ENCODE results near the gene MAN1A2.

DNA sequence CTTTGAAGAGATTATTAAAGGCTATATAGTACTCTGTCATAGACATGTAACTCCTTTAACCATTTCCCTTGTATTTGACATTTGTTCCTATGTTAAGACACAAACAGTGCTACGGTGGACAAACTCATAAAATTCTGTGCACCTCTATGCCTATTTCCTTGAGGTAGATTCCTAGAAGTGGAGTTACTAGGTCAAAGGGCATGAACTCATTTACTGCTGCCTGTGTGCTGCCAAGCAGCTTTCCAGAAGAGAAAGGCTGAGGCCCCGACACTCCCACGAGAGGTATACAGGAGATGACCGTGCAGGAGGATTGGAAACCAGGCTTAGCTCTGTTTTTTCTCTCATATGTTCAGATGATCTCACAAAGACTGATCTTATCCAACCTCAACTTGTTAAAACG is 204.2 kb downstream of the MAN1A2 start:
- TF ChIP-seq EZH2 (IDR thresholded peaks at IDR 0.05) (no peak), POLR2AphosphoS5 (IDR thresholded peaks at IDR 0.05; ENCODE audit: borderline replicate concordance, low read depth, low read length) (no peak)
